Calu3 (cell line): Measurements from ENCODE around the gene AIFM2. TPM values are rescaled to one million over a fixed set of nuclear protein-coding genes. Genes with fewer than 3 reads are reported as not detected.
"Not testable (repeated sequence)": the region's sequence is repeated elsewhere in the genome, so short reads cannot be mapped to it uniquely, and the experiment has no call there.

Experiments used
- BruUV-seq: library from RNA; stranded (reverse); fragments of 400-500 nt; replicated peaks from 2 replicates; lab custom pipeline; 2021; lab: Mats Ljungman, UMichigan
- CTCF ChIA-PET: fragments of 300-600 bp; sonication (Branson Sonifier 250); formaldehyde crosslinking; loops from one replicate; lab custom pipeline; 2022; ENCODE audit warnings: antibody characterized with exemption; lab: Charles Lee
- DNase-seq: peaks from one replicate; pipeline ENCODE4 v3.0.0; 2022
- H3K27ac Mint-ChIP-seq: one replicate; pipeline ENCODE4 v1.8.0; 2022; ENCODE audit warnings: mixed read lengths; ENCODE audit not compliant: unreplicated experiment
- H3K27me3 Mint-ChIP-seq: one replicate; pipeline ENCODE4 v1.8.0; 2022; ENCODE audit warnings: mixed read lengths; ENCODE audit not compliant: unreplicated experiment
- H3K36me3 Mint-ChIP-seq: one replicate; pipeline ENCODE4 v1.8.0; 2022; ENCODE audit warnings: mild to moderate bottlenecking, moderate library complexity, mixed read lengths; ENCODE audit not compliant: insufficient read depth, unreplicated experiment
- H3K4me1 Mint-ChIP-seq: one replicate; pipeline ENCODE4 v1.8.0; 2022; ENCODE audit warnings: mild to moderate bottlenecking, low read depth, mixed read lengths; ENCODE audit not compliant: unreplicated experiment
- H3K4me3 Mint-ChIP-seq: one replicate; pipeline ENCODE4 v1.8.0; 2022; ENCODE audit warnings: mild to moderate bottlenecking, low read depth, moderate library complexity, mixed read lengths; ENCODE audit not compliant: unreplicated experiment
- H3K9me3 Mint-ChIP-seq: one replicate; pipeline ENCODE4 v1.8.0; 2022; ENCODE audit warnings: low read depth, mixed read lengths; ENCODE audit not compliant: unreplicated experiment
- intact Hi-C: fragments of 100-400 bp; cut with micrococcal nuclease; formaldehyde crosslinking; loops from one replicate; pipeline ENCODE4 v1.10.0; 2022; ENCODE audit not compliant: unreplicated experiment
- total RNA-seq: library from RNA; stranded (reverse); gene quantifications from 2 replicates; pipeline ENCODE4 v1.2.3, GENCODE V29; 2022
- TF ChIP-seq, protein P1 (sequence below): fragments of 200-600 bp; IDR thresholded peaks from one replicate; pipeline ENCODE4 v1.8.0; 2022; ENCODE audit warnings: antibody characterized with exemption; ENCODE audit not compliant: unreplicated experiment

Gene AIFM2
- total RNA-seq, 1 experiment from 2014 or later: 21.1 TPM

DNA sequence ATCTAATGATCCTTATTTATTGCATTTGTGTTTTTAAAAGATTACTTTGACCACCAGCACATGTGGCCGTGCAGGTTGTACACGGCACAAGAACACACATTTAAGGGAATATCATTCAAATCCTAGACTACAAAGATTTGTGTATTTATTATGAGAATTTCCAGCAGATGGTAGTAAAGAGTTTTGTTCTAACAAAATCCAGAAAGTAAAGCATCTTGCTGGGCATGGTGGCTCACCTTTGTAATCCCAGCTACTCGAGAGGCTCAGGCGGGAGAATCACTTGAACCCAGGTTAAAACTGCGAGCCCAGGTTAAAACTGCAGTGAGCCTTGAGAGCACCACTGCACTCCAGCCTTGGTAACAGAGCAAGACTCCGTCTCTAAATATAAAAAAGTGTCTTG lies 48.4 kb downstream of the AIFM2 start:
- no peak overlapping the region for H3K4me3 Mint-ChIP-seq
- CTCF ChIA-PET: interaction anchor here (0.7 kb wide), 1 partner anchor 62 kb away, joined by 3 read pairs; the partner anchor contains the start of gene TYSND1
- intact Hi-C loops: no loop called here
- H3K36me3 Mint-ChIP-seq: no peaks in the 10 kb centered on the region
- BruUV-seq: no TSS peak
- TF ChIP-seq, protein P1, sequence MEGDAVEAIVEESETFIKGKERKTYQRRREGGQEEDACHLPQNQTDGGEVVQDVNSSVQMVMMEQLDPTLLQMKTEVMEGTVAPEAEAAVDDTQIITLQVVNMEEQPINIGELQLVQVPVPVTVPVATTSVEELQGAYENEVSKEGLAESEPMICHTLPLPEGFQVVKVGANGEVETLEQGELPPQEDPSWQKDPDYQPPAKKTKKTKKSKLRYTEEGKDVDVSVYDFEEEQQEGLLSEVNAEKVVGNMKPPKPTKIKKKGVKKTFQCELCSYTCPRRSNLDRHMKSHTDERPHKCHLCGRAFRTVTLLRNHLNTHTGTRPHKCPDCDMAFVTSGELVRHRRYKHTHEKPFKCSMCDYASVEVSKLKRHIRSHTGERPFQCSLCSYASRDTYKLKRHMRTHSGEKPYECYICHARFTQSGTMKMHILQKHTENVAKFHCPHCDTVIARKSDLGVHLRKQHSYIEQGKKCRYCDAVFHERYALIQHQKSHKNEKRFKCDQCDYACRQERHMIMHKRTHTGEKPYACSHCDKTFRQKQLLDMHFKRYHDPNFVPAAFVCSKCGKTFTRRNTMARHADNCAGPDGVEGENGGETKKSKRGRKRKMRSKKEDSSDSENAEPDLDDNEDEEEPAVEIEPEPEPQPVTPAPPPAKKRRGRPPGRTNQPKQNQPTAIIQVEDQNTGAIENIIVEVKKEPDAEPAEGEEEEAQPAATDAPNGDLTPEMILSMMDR: no peak
- H3K9me3 Mint-ChIP-seq: no peaks in the 10 kb centered on the region
- DNase-seq: no peak
- peaks cover 2% of the 10 kb centered on the region for H3K4me1 Mint-ChIP-seq
- no peak overlapping the region for H3K27ac Mint-ChIP-seq
- peaks cover 13% of the 10 kb centered on the region for H3K27me3 Mint-ChIP-seq

DNA sequence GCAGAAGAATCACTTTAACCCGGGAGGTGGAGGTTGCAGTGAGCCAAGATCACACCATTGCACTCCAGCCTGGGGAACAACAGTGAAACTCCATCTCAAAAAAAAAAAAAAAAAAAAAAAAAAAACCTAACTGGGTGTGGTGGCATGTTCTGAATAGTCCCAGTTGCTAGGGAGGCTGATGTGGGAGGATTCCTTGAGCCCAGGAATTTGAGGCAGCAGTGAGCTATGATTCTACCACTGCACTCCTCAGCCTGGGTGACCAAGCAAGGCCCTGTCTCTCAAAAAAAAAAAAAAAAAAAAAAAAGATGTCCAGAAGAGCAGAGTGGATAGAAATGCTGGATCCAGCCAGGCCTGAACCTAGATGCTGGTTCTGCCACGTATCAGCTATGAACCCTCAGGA lies 51.8 kb downstream of the AIFM2 start:
- BruUV-seq, H3K9me3 Mint-ChIP-seq, intact Hi-C loops, H3K4me1 Mint-ChIP-seq, H3K27ac Mint-ChIP-seq, H3K4me3 Mint-ChIP-seq, DNase-seq, H3K36me3 Mint-ChIP-seq: not testable (repeated sequence)
- CTCF ChIA-PET: interaction anchor here (0.6 kb wide), 3 partner anchors 28 to 61 kb away, joined by 4 to 5 read pairs (median 5); partner anchors contain the start of gene MACROH2A2
- peaks cover 13% of the 10 kb centered on the region for H3K27me3 Mint-ChIP-seq

DNA sequence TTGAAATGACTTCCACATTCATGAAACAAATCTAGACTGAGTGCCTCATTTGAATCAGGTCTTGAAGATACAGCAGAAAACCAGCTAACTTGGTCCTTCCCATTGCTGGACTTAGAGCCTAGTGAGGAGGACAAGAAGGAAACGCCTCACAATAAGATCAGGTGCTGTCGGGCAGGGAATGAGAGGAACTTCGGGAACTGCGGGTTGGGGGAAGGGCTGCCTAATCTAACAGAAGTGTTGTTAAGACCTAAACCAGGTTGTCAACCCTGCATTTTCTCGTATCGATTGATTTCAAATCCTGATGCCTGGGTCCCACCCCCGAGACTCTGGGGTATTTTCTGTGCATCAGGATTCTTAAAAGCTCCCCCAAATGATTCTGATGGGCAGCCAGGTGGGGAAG lies 53.7 kb downstream of the AIFM2 start:
- Mint-ChIP-seq H3K36me3 (no peaks in the 10 kb centered on the region), H3K9me3 (no peaks in the 10 kb centered on the region), H3K27ac (no peak overlapping the region), H3K27me3 (peaks cover 19% of the 10 kb centered on the region), H3K4me3 (no peak overlapping the region), H3K4me1 (peaks cover 8% of the 10 kb centered on the region)
- no TSS peak for BruUV-seq
- TF ChIP-seq, protein P1: no peak
- CTCF ChIA-PET: interaction anchor here (0.5 kb wide), 1 partner anchor 144 kb away, joined by 5 read pairs; no protein-coding TSS in a partner anchor
- no peak for DNase-seq
- intact Hi-C loops: no loop called here

DNA sequence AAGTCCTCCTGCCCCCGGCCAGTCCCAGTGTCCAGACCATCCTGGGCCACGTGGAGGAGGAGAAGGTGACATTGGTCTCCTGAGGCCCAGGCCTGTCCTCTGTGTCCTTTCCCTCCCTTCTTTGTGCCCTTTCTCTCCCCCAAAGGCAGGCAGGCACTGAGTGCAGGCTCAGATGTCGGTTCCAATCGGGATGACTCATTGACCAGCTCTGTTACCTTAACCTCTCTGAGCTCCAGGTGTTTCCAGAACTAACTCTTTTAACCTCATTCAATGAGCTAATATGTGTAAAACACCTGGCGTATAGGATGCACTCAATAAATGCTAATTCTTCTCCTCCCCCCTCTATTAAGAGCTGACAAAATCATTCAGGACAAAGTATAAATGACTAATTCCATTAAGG lies 54.3 kb downstream of the AIFM2 start:
- TF ChIP-seq, protein P1: no peak
- intact Hi-C loops: no loop called here
- peaks cover 8% of the 10 kb centered on the region for H3K4me1 Mint-ChIP-seq
- DNase-seq: no peak
- no peaks in the 10 kb centered on the region for H3K36me3 Mint-ChIP-seq
- BruUV-seq: no TSS peak
- peaks cover 20% of the 10 kb centered on the region for H3K27me3 Mint-ChIP-seq
- no peak overlapping the region for H3K27ac Mint-ChIP-seq
- CTCF ChIA-PET: no interaction called here
- H3K9me3 Mint-ChIP-seq: no peaks in the 10 kb centered on the region
- H3K4me3 Mint-ChIP-seq: no peak overlapping the region

DNA sequence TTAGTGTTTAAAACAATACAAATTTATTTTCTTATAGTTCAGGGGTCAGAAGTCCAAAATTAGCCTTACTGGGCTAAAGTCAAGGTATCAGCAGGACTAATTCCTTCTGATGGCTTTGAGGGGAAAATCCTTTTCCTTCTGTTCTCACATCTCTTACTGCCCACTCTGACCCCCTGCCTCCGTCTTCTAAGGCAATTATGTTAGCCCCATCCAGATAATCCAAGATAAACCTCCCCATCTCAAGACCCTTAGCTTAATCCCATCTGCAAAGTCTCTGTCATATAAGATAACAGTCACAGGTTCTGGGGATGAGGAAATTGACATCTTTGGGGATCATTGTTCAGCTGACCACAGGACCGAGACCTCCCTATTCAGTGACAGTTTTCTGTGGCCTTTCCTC lies 57.7 kb downstream of the AIFM2 start:
- Mint-ChIP-seq H3K9me3 (no peaks in the 10 kb centered on the region), H3K36me3 (no peaks in the 10 kb centered on the region), H3K27me3 (peaks cover 20% of the 10 kb centered on the region), H3K4me3 (no peak overlapping the region), H3K27ac (no peak overlapping the region), H3K4me1 (peaks cover 8% of the 10 kb centered on the region)
- TF ChIP-seq, protein P1: no peak
- CTCF ChIA-PET: interaction anchor here (1.4 kb wide), 1 partner anchor 22 kb away, joined by 3 read pairs; the partner anchor contains the start of gene MACROH2A2
- intact Hi-C loops: no loop called here
- BruUV-seq: no TSS peak
- no peak for DNase-seq
